DOHH2 (cell line): ENCODE data around the gene SLC17A9.

ENCODE experiments used
- CTCF ChIP-seq: fragments of 200-600 bp; sonication (generic); IDR thresholded peaks from one replicate; pipeline ENCODE4 v1.5.1; 2014; ENCODE audit warnings: antibody characterized with exemption, mild to moderate bottlenecking, low read depth, low read length; ENCODE audit not compliant: poor library complexity, severe bottlenecking
- EZH2phosphoT487 ChIP-seq: fragments of 200-600 bp; sonication (generic); IDR thresholded peaks from 2 replicates; pipeline ENCODE4 v1.6.1; 2017; ENCODE audit warnings: borderline replicate concordance, mild to moderate bottlenecking, antibody characterized with exemption, low read length, moderate library complexity, mixed read lengths

- TF ChIP-seq CTCF, result no peak
- TF ChIP-seq EZH2phosphoT487, result no peak
Observed at GRCh38 chr20:63016514-63017075, 64.1 kb downstream of the SLC17A9 start.
